GM21723 (cell line): Measurements from ENCODE around the gene AHSP.
"Not testable (repeated sequence)": the region's sequence is repeated elsewhere in the genome, so short reads cannot be mapped to it uniquely, and the experiment has no call there.

Experiments
- ATAC-seq: cut with Tn5 transposase; IDR thresholded peaks from one replicate; pipeline ENCODE4 v1.9.1; 2021; ENCODE audit warnings: mild to moderate bottlenecking, moderate library complexity; ENCODE audit not compliant: unreplicated experiment

The AHSP gene

DNA sequence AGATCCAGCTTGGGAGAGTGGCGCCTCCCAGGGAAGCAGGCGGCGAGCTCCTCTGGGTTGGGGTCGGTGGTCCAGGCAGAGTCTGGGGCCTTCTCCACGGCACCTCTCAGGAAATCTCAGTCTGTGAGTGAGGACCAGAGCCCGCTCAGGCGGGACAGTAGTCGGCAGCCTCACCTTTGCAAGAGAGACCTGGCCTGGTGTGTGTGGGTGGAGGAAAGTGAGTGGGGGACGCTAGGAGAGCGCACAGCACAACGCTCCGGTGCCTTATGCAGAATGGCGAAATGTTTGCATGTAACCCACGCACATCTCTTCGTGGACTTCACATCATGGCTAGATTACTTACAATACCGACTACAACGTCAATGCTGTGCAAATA, 2.2 kb downstream of the AHSP start:
- no peak for ATAC-seq

DNA sequence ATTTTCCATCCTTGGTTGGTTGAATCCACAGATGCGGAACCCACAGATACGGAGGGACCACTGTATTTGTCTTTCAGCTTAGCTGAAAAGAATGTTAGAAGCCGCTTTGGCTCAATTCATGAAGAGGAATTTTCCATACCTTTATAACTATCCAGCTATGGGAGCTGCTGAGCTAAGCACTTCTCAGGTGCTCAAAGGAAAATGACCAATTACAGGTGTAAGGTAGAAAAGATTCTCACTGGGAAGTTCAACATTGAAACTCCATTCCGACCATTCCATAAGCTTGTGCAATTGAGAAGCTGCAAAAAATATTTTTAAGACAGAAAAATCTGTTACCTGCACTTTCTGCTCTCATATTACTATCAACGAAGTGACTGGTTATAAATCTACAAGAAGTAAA, 2.7 kb downstream of the AHSP start:
- no peak for ATAC-seq

DNA sequence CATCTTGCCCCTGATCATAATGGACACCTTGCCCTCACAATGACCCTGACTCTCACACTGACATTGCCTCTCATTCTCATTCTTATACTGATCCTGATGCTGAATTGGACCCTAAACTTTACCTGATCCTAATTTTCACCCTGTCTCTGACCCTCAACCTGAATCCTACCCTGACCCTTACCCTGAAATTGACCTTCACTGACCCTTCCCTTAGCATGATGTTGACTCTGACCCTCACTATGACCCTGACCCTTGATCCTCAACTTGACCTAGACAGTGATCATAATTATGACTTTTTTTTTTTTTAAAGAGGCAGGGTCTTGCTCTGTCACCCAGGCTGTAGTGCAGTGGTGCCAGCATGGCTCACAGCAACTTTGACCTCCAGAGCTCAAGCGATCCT, 3.4 kb downstream of the AHSP start:
- ATAC-seq, result no peak

DNA sequence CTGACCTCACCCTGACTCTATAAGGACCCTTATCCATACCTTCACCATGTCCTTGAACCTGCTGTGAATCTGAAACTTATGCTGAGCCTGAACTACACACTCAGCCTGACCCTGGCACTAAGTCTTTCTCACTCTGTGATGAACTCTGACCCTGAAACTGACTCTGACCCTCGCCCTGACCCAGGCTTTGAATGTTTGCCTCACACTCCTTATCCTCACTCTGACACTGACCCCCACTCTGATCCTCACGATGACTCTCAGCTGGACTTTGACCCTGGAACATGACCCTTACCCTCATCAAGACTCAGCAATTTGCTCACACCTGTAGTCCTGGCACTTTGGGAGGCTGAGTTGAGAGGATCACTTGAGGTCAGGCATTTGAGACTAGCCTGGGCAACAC, 4.4 kb downstream of the AHSP start:
- no peak for ATAC-seq

DNA sequence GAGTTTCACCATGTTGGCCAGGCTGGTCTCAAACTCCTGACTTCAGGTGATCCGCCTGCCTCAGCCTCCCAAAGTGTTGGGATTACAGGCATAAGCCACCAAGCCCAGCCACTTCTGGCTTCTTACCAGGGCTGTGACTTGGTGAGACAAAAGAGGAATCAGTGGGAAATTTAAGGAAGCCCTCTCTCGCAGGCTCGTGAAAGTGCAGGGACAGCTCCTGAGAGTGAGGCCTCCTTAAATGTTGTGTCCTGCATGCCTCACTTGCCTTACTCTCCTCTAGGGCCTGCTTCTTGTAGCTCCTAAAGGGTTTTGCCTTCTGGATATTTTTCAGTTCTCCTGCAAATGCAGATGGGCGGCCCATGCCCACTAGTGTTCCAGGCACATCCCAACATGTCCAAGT, 5.2 kb downstream of the AHSP start:
- no peak for ATAC-seq

DNA sequence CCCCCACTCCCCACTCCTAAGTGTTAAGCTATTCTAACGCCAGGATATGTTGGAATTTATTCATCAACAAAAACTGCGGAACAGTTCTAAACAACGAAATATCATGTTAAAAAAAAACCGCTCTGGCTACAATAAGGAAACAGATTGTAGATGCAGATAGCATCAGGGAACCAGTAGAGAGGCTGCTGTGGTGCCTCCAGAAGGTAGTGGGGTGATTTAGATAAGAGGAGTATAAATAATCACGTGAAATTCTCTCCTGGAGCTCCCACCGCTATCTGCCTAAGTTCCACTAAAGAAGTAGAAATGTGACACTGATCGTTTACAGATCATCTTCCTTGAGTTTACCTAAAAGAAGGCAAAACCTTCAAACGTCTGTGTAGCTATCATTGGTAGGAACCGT, 8.0 kb downstream of the AHSP start:
- ATAC-seq, result no peak

DNA sequence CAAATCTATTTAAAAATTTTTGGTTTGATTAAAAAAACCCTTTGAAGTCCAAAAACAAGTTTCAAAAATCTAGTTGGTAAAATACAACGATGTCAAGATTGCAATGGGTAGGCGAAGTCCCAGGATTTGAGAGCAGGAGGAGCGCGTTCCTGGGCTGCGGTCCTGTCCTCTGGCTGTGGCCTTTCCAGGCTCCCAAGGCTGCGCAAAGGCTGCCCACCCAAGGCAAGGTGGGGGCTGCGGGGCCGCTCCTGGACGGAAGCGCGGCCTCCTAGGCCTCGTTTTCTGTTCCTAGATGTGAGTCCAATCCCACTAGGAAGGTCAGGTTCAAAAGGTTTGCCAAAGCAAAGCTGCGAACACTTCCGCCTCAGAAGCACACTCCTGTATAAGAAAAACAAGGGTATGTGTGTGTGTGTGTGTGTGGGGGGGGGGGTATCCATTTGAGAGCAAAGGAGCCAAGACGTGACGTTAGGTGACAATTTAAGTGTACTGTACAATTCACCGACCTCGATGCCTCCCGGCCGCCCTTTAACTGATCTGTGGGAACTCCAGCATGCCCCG, 9.2 kb downstream of the AHSP start:
- ATAC-seq, result no peak

DNA sequence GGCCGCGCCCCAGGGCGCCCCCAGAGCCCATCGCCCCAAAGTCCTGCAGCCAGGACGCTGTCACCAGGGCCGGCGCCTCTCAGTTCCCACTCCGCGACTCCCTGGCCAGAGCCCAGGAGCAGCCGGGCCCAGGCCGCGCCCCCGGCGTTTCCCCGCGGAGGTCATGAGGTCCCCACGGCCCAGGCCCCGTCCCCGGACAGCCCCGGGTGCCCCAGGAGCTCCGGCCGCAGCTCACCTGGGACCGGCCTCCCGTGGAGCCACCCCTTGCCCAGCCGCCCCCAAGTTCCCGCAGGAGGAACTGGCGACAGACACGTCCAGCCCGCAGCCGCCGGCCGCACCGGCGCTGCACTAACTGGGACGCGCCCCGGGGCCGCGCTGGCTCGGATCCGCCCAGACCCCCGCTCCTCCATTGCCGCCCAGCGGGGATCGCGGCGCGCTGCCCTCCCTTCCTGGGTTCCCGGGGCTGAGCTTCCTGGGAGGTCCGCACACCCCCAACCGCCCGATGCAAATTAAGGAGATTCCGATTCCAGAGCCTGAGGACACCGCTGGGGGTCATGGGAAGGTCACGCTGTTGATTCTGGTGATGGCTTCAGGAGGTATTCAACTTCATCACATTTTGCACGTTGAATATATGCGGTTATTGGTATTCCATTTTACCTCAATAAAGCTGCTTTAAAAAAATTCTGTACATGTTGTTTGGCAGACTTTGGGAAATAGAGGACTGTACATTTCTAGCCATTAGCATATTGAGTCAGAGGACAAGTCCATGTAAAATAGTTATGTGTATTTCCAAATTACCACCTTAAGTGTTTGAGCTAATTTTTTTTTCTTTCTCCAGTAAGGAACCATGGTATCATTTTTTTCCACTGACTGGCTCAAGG, 9.9 kb downstream of the AHSP start:
- no peak for ATAC-seq

DNA sequence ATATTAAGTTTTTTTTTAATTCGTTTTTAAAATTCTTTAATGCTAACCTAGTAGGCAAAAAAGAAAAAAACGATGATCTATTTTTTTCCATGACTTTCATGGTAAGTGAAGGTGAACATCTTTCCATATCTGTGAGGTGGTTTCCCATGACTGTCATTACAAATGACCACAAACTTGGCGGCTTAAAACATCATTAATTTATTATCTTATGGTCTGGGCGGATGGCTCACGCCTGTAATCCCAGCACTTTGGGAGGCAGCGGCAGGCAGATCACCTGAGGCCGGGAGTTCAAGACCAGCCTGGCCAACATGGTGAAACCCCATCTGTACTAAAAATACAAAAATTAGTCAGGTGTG, 10.5 kb downstream of the AHSP start:
- ATAC-seq, result not testable (repeated sequence)

DNA sequence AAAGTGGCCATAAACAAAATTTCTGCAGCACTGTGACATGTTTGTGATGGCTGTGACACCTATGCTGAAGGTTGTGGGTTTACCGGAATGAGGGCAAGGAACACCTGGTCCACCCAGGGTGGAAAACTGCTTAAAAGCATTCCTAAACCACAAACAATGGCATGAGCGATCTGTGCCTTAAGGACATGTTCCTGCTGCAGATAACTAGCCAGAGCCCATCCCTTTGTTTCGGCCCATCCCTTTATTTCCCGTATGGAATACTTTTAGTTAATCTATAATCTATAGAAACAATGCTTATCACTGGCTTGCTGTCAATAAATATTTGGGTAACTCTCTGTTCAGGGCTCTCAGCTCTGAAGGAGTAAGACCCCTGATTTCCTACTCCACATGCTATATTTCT, 12.1 kb downstream of the AHSP start:
- ATAC-seq, result not testable (repeated sequence)

DNA sequence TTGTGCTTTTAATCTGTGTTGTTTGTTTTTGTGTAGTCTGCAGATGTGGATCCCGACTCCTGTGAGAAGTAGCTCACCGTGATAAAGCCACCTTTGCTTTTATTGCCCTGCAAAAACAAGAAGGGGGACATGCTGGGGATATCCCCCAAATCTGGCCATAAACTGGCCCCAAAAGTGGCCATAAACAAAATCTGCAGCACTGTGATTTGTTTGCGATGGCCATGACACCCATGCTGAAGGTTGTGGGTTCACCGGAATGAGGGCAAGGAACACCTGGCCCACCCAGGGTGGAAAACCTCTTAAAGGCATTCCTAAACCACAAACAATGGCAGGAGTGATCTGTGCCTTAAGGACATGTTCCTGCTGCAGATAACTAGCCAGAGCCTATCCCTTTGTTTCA, 15.1 kb downstream of the AHSP start:
- no peak for ATAC-seq

DNA sequence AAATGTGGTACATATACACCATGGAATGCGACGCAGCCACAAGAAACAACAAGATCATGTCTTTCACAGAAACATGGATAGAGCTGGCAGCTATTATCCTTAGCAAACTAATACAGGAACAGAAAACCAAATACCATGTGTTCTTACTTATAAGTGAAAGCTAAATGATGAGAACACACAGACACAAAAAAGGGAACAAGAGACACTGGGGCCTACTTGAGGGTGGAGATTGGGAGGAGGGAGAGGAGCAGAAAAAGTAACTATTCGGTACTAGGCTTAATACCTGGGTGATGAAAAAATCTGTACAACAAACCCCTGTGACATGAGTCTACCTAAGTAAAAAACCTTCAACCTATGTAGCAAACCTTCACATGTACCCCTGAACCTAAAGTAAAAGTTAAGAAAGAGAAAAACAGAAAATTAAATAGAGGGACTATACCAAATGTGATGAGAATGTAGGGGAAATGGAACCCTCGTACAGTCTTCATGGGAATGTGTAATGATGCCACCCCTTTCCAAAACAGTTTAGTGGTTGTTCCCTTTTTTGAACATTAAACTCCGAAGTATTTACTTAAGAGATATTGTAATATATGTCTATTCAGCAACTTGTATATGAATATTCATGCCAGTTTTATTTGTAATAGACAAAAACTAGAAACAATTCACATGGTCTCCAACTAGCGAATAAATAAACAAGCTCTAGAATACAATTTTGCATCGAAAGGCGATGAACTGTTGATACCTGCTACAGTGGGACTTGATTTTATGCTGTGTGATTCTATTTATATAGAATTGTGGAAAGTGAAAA, 33.9 kb downstream of the AHSP start:
- ATAC-seq, result no peak

DNA sequence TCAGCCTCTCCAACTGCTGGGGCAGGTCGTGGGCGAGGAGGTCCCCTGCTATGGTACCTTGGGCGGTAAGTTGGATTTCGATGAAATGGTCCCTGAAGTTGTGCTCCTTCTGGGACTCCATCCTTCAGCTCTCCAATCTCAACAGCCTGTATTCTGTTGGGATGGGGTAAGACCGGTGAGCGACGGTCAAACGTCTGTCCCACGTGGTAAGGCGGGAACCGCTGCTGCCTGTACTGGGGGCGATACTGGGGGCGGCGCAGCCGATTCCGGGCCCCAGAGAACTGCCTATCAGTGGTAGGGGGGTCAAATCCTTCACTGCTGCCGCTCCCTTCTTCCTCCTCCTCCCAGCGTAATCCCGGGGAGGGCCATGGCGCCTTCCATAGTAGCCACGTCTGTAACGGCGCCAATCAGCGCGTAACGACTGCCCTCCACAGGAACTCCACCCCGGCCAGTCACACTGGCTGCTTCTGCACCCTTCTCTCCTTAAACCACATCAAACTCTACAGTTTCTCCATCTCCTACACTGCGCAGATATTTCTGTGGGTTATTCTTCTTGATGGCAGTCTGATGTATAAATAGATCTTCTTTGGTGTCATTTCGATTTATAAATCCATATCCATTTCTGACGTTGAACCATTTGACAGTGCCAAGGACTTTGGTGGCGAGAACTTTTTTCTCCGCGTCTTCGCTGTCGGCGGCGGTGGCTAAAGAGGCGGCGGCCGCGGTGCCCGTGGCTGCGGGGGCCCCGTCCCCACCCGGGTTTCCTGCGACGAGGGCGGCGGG, 41.1 kb downstream of the AHSP start:
- ATAC-seq, result no peak

DNA sequence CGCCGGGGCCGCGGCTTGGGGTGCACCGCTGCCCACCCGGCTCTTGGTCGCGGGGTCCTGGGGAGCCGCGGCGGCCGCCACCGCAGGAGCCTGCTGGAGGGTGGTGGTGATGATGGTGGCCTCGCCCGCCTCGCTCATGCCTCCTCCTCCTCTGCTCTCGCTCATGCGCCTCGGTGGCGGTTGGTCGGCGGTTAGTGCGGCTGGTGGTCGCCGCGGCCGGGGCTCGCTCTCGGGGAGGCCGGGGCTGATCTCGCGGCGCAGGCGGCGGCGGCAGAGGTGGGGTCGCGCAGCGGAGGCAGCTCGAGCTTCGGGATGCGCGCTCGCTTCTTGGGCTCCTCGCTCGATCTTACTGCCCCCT, 41.6 kb downstream of the AHSP start:
- ATAC-seq, result no peak

DNA sequence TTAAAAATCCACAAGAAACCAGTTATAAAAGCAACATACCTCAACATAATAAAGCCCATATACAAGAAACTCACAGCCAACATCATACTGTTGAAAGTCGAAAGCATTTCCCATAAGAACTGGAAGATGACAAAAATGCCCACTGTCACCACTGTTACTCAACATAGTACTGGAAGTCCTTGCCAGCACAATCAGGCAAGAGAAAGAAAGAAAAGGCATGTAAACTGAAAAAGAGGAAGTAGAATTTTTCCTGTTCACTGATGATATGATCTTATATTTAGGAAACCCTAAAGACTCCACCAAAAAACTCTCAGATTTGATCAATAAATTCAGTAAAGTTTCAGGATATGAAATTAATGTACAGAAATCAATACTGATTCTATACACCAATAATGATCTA, 45.1 kb downstream of the AHSP start:
- ATAC-seq, result no peak

DNA sequence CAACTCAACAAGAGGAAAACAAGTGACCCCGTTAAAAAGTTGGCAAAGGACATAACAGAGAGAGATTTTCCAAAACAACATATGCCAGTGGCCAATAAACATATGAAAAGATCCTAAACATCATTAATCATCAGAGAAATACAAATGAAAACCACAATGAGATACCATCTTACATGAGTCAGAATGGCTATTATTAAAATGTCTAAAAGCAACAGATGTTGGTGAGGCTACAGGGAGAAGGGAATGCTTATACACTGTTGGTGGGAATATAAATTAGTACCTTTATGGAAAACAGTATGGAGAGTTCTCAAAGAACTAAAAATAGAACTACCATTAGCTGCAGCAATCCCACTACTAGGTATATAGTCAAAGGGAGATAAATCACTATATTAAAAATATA, 46.5 kb downstream of the AHSP start:
- ATAC-seq, result not testable (repeated sequence)

DNA sequence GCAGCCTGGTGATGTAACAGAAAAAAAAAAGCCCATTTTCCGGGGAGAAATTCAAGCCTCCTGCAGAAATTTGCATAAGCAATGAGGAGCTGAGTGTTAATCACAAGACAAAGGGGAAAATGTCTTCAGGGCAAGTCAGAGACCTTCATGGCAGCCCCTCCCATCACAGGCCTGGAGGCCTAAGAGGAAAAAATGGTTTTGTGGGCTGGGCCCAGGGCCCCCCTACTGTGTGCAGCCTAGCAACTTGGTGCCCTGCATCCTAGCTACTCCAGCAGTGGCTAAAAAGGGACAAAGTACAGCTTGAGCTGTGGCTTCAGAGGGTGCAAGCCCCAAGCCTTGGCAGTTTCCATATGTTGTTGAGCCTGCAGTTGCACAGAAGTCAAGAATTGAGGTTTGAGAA, 49.7 kb downstream of the AHSP start:
- no peak for ATAC-seq
